HCT116 (cell line): ENCODE measurements around the gene B4GALT3. TPM values are rescaled to one million over a fixed set of nuclear protein-coding genes. Genes with fewer than 3 reads are reported as not detected.
A peak's percentile ranks its signal among the peaks of the same experiment; 100 is the strongest.

Experiments used
- ATAC-seq: fragments of 200-7000 bp; cut with Tn5 transposase; 2 replicates; pipeline ENCODE4 v1.9.1; 2020; ENCODE audit warnings: mild to moderate bottlenecking, moderate library complexity
- BruUV-seq: library from RNA; stranded (reverse); fragments of 400-500 nt; replicated peaks from 2 replicates; lab custom pipeline; 2021; lab: Mats Ljungman, UMichigan
- CTCF ChIA-PET: fragments of 300-600 bp; sonication (Branson Sonifier 250); formaldehyde crosslinking; loops from one replicate; lab custom pipeline; 2021; ENCODE audit warnings: antibody characterized with exemption; lab: Charles Lee
- POLR2A ChIA-PET: fragments of 300-600, 350-600 bp; sonication (Branson Sonifier 250); formaldehyde crosslinking; loops from one replicate; lab custom pipeline; 2021; ENCODE audit warnings: antibody characterized with exemption; lab: Charles Lee
- RAD21 ChIA-PET, 2 experiments: fragments of 300-600 bp; sonication (Branson Sonifier 250); formaldehyde crosslinking; loops; one replicate each; lab custom pipeline; 2023; ENCODE audit warnings: low total read pairs in 2 of 2; ENCODE audit not compliant: uncharacterized antibody in 2 of 2, unreplicated experiment in 2 of 2, low non-redundant PET in 1 of 2; lab: Charles Lee
- DNase-seq: peaks from one replicate; pipeline ENCODE4 v3.0.0-alpha.2; 2010; ENCODE audit warnings: low read depth, low spot score
- H2AFZ ChIP-seq: fragments of 200-600 bp; shearing (Covaris generic), sonication (generic); 2 replicates; pipeline ENCODE4 v1.6.1; 2017; ENCODE audit warnings: low read depth, mixed run types, mixed read lengths, antibody characterized with exemption, low read length; ENCODE audit not compliant: poor library complexity, severe bottlenecking
- H3K27ac ChIP-seq: 2 replicates; pipeline ENCODE4 v1.5.1; 2012; ENCODE audit warnings: low read depth, low read length
- H3K27me3 ChIP-seq: fragments of 200-600 bp; sonication (generic); 2 replicates; pipeline ENCODE4 v1.6.1; 2016; ENCODE audit warnings: mixed run types, low read length, mixed read lengths; ENCODE audit not compliant: insufficient read depth
- H3K36me3 ChIP-seq, 2 experiments: fragments of 200-500 bp in 1 of 2; fragments of 200-600 bp in 1 of 2; sonication (Bioruptor generic) in 1 of 2; sonication (generic) in 1 of 2; 2 replicates each; pipeline versions ENCODE4 v1.5.1 to v1.6.1; 2014 to 2016; ENCODE audit warnings: low read length in 2 of 2, inconsistent platforms in 1 of 2, mixed read lengths in 1 of 2, mixed run types in 1 of 2; ENCODE audit not compliant: insufficient read depth in 2 of 2, control insufficient read depth in 1 of 2
- H3K4me1 ChIP-seq, 2 experiments: fragments of 200-600 bp in 1 of 2; sonication (generic) in 1 of 2; 2 replicates each; pipeline versions ENCODE4 v1.5.1 to v1.6.1; 2012 to 2017; ENCODE audit warnings: low read length in 2 of 2, inconsistent platforms in 1 of 2, mild to moderate bottlenecking in 1 of 2, mixed read lengths in 1 of 2, mixed run types in 1 of 2, moderate library complexity in 1 of 2; ENCODE audit not compliant: insufficient read depth in 2 of 2, control insufficient read depth in 1 of 2
- H3K4me2 ChIP-seq: fragments of 200-600 bp; sonication (generic); 2 replicates; pipeline ENCODE4 v1.6.1; 2017; ENCODE audit warnings: mixed run types, low read length, mixed read lengths
- H3K4me3 ChIP-seq, 2 experiments: fragments of 200-600 bp in 1 of 2; sonication (generic) in 1 of 2; replicated peaks in 1 of 2; 2 replicates each; pipeline ENCODE4 v1.5.1; 2011 to 2016; ENCODE audit warnings: low read length in 2 of 2, control low read depth in 1 of 2, low read depth in 1 of 2, mild to moderate bottlenecking in 1 of 2, mixed read lengths in 1 of 2, mixed run types in 1 of 2
- H3K79me2 ChIP-seq: fragments of 200-600 bp; sonication (generic); 2 replicates; pipeline ENCODE4 v1.6.1; 2017; ENCODE audit warnings: mild to moderate bottlenecking, mixed run types, low read length, moderate library complexity, mixed read lengths; ENCODE audit not compliant: insufficient read depth
- H3K9ac ChIP-seq: fragments of 200-600 bp; sonication (generic); 2 replicates; pipeline ENCODE4 v1.6.1; 2016; ENCODE audit warnings: low read length, mixed read lengths
- H3K9me2 ChIP-seq: fragments of 200-600 bp; sonication (generic), shearing (Covaris generic); 2 replicates; pipeline ENCODE4 v1.6.1; 2017; ENCODE audit warnings: mixed run types, mild to moderate bottlenecking, moderate library complexity; ENCODE audit not compliant: insufficient read depth
- H3K9me3 ChIP-seq, 2 experiments: fragments of 200-500 bp in 1 of 2; fragments of 200-600 bp in 1 of 2; sonication (Bioruptor generic) in 1 of 2; sonication (generic) in 1 of 2; 2 replicates each; pipeline ENCODE4 v1.6.1; 2014 to 2017; ENCODE audit warnings: low read length in 2 of 2, mixed read lengths in 2 of 2, inconsistent platforms in 1 of 2, low read depth in 1 of 2, mild to moderate bottlenecking in 1 of 2, mixed run types in 1 of 2, moderate library complexity in 1 of 2; ENCODE audit not compliant: control insufficient read depth in 1 of 2, insufficient read depth in 1 of 2
- H4K20me1 ChIP-seq: fragments of 200-600 bp; sonication (generic), shearing (Covaris generic); 2 replicates; pipeline ENCODE4 v1.6.1; 2017; ENCODE audit warnings: mixed run types, mild to moderate bottlenecking, moderate library complexity; ENCODE audit not compliant: insufficient read depth
- CEBPB ChIP-seq: IDR thresholded peaks from 2 replicates; pipeline ENCODE4 v1.6.1; 2012; ENCODE audit warnings: low read depth
- CTCF ChIP-seq, 3 experiments: fragments of 200-600 bp in 1 of 3; sonication (generic) in 1 of 3; IDR thresholded peaks in 2 of 3; conservative IDR thresholded peaks in 1 of 3; 2 replicates each; pipeline ENCODE4 v1.5.1; 2012 to 2017; ENCODE audit warnings: low read depth in 2 of 3, low read length in 2 of 3, antibody characterized with exemption in 1 of 3, borderline replicate concordance in 1 of 3, control low read depth in 1 of 3, mild to moderate bottlenecking in 1 of 3, mixed read lengths in 1 of 3, mixed run types in 1 of 3, moderate library complexity in 1 of 3; ENCODE audit not compliant: insufficient read depth in 1 of 3
- EGR1 ChIP-seq: IDR thresholded peaks from 2 replicates; pipeline ENCODE4 v1.6.1; 2012; ENCODE audit warnings: low read depth
- ELF1 ChIP-seq: IDR thresholded peaks from 2 replicates; pipeline ENCODE4 v1.6.1; 2012; ENCODE audit warnings: low read depth, borderline replicate concordance
- EZH2 ChIP-seq: fragments of 200-600 bp; sonication (generic); IDR thresholded peaks from 2 replicates; pipeline ENCODE4 v1.6.1; 2017; ENCODE audit warnings: antibody characterized with exemption, mixed run types
- EZH2phosphoT487 ChIP-seq: fragments of 200-600 bp; IDR thresholded peaks from 2 replicates; pipeline ENCODE4 v1.6.1; 2018; ENCODE audit warnings: antibody characterized with exemption, borderline replicate concordance
- FOSL1 ChIP-seq: IDR thresholded peaks from 2 replicates; pipeline ENCODE4 v1.6.1; 2012; ENCODE audit warnings: low read depth
- POLR2A ChIP-seq: IDR thresholded peaks from 2 replicates; pipeline ENCODE4 v1.7.0; 2011; ENCODE audit warnings: borderline replicate concordance; ENCODE audit not compliant: insufficient read depth, insufficient read length; ENCODE audit errors: extremely low read depth
- POLR2AphosphoS5 ChIP-seq: IDR thresholded peaks from 2 replicates; pipeline ENCODE4 v1.6.1; 2011; ENCODE audit warnings: mild to moderate bottlenecking, low read depth, low read length, moderate library complexity
- SIN3A ChIP-seq: IDR thresholded peaks from 2 replicates; pipeline ENCODE4 v1.6.1; 2012; ENCODE audit warnings: low read depth
- ZBTB33 ChIP-seq: IDR thresholded peaks from 2 replicates; pipeline ENCODE4 v1.6.1; 2011; ENCODE audit warnings: mild to moderate bottlenecking, low read length, moderate library complexity; ENCODE audit not compliant: insufficient replicate concordance; ENCODE audit errors: extremely low read depth
- ZNF274 ChIP-seq: fragments of 200-500 bp; sonication (Bioruptor generic); IDR thresholded peaks from 2 replicates; pipeline ENCODE4 v1.6.1; 2014; ENCODE audit warnings: mild to moderate bottlenecking, low read depth, low read length, inconsistent platforms
- intact Hi-C: fragments of 100-400 bp; cut with micrococcal nuclease; formaldehyde crosslinking; loops from 2 replicates; pipeline ENCODE4 v1.10.0; 2022
- total RNA-seq: library from RNA; stranded (reverse); gene quantifications from one replicate; pipeline ENCODE4 v1.2.1, GENCODE V29; 2021; ENCODE audit not compliant: unreplicated experiment
- TF ChIP-seq, protein P1 (sequence below): IDR thresholded peaks from 2 replicates; pipeline ENCODE4 v1.6.1; 2012

B4GALT3 gene
- total RNA-seq, 1 experiment from 2014 or later = 53.7 TPM

GRCh38 chr1:161160671-161161145, 16.6 kb downstream of the B4GALT3 start:
- Histone ChIP-seq H3K4me3 (peak overlapping the region in 1 of 2 experiments; percentile 77; a peak in 1 of 4 replicates), H3K9ac (no peak overlapping the region), H3K9me3 (no peaks in the 10 kb centered on the region), H3K9me2 (no peaks in the 10 kb centered on the region), H3K27me3 (no peaks in the 10 kb centered on the region), H3K4me1 (peaks cover 8 to 29% of the 10 kb centered on the region in 2 experiments; a peak in 3 of 4 replicates), H3K79me2 (peaks cover 11% of the 10 kb centered on the region; the same call in 1 of the 2 replicates), H3K36me3 (peaks cover 8 to 26% of the 10 kb centered on the region in 2 experiments; a peak in 2 of 4 replicates), H3K27ac (no peak overlapping the region), H3K4me2 (peak overlapping the region; percentile 90), H4K20me1 (no peaks in the 10 kb centered on the region), H2AFZ (no peak overlapping the region)
- ChIA-PET RAD21 (no interaction called here), POLR2A (no interaction called here), CTCF (no interaction called here)
- intact Hi-C loops = no loop called here
- TF ChIP-seq ELF1 (no peak), EGR1 (no peak), EZH2phosphoT487 (no peak), EZH2 (no peak), ZNF274 (no peak), CEBPB (no peak), FOSL1 (no peak), POLR2AphosphoS5 (no peak), CTCF (IDR thresholded peaks at IDR 0.05 in 2 of 3, conservative IDR thresholded peaks at IDR 0.05 in 1 of 3; ENCODE audit: borderline replicate concordance in 1 of 3, insufficient read depth in 1 of 3, low read depth in 2 of 3, low read length in 2 of 3) (no peak), SIN3A (no peak), POLR2A (no peak), ZBTB33 (no peak)
- TF ChIP-seq, protein P1, sequence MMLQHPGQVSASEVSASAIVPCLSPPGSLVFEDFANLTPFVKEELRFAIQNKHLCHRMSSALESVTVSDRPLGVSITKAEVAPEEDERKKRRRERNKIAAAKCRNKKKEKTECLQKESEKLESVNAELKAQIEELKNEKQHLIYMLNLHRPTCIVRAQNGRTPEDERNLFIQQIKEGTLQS = no peak
- no peak for ATAC-seq
- no TSS peak for BruUV-seq
- DNase-seq = no peak
